ENCODE data around the gene PROS1.
"Not testable (repeated sequence)": the region's sequence is repeated elsewhere in the genome, so short reads cannot be mapped to it uniquely, and the experiment has no call there.

The PROS1 gene

DNA sequence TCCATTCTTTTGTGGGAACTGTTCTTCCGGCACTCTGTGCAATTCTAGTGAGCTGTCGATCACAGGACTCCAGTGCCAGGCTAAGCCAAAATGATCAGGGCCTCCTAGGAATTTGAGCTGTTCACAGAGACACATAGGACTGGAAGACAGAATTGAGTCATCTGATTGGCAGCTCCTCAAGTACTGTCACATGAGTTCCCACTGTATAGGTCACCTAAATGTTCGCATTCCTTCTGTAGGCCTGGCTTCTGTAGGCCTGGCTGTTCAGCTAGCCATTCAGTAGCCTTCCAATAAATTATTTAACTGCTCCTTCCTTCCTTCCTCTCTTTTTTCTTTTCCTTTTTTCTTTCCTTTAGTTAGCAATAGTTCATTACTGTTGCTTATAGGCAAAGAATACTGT is 4.3 kb downstream of the PROS1 start:
- no peak for DNase-seq (ENCODE audit: low read depth)

DNA sequence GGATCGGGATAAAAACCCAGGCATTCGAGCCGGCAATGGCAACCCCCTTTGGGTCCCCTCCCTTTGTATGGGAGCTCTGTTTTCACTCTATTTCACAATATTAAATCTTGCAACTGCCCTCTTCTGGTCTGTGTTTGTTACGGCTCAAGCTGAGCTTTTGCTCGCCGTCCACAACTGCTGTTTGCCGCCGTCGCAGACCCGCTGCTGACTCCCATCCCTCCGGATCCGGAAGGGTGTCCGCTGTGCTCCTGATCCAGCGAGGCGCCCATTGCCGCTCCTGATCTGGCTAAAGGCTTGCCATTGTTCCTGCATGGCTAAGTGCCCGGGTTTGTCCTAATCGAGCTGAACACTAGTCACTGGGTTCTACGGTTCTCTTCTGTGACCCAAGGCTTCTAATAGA is 8.6 kb downstream of the PROS1 start:
- DNase-seq (ENCODE audit: low read depth), result not testable (repeated sequence)

DNA sequence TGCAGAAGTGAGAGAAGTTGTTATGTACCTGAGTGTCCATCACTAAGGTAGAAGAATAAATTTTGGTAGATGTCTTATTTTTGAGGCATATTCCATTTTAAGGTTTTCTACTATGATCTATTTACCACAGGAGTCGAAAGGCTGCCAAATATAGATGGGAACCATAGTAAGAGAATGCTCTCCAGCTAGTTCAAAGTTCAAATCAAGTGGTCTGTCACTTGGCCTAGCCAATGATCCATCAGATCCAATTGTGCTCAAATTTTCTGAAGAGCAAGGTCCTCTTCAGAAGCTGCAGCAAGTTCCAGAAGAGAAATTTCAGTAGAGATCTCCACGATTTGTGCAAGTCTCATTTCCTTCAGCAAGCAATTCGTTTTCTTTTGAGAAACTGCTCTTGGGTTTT is 10.9 kb downstream of the PROS1 start:
- no peak for DNase-seq (ENCODE audit: low read depth)

DNA sequence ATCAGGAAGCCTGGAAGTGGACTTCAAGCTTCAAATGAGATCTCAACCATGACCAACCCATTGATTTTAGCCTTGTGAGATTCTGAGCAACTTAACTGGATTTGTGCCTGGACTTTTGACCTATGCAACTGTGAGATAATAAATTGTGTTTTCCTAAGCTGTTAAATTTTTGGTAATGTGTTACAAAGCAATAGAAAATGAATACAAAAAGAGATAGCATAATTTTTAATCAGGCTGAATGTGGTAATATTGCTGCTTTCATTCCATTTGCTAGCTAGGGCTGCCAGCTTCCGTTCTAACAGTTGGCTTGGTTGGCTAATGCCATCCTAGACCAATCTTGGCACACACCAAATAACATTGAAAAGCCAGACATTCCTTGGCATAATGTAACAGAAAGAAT is 12.2 kb downstream of the PROS1 start:
- DNase-seq (ENCODE audit: low read depth), result no peak

DNA sequence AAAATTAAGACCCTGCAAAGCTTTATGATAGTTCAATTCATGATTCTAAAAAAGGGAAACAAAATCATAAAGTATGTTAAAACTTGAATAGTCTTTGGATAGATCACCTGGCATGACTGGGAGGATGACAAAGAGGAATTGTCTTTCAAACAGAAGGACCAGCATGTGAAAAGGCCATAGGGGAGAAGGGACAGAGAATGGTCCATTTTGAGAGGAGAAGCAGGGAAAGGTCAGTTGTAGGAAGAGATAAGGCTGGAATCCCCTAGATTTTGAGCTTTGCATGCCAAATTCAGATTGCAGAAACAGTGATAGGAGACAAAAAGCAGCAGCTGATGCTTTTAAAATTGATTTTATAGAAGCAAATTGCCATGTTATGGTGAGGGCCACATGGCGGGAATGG is 12.7 kb downstream of the PROS1 start:
- DNase-seq (ENCODE audit: low read depth), result no peak

DNA sequence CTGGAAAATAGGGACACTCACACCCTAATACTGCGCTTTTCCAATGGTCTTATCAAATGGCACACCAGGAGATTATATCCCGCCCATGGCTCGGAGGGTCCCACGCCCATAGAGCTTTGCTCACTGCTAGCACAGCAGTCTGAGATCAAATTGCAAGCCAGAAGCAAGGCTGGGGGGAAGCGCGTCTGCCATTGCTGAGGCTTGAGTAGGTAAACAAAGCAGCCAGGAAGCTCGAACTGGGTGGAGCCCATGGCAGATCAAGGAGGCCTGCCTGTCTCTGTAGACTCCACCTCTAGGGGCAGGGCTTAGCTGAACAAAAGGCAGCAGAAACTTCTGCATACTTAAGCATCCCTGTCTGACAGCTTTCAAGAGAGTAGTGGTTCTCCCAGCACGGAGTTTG is 23.7 kb downstream of the PROS1 start:
- not testable (repeated sequence) for DNase-seq (ENCODE audit: low read depth)

DNA sequence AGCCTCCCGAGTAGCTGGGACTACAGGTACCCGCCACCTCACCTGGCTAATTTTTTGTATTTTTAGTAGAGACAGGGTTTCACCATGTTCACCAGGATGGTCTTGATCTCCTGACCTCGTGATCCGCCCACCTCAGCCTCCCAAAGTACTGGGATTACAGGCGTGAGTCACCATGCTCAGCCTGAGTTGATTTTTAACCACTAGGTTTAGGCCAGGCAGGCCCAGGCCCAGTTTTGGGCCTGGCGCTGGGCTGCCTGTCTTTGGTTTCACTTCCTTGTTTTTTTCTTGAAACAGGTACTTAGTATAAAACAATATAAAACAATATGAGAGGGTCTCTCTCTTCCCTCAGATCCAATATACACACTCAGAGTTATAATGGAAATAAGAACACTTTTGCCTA is 36.2 kb downstream of the PROS1 start:
- not testable (repeated sequence) for DNase-seq (ENCODE audit: low read depth)

DNA sequence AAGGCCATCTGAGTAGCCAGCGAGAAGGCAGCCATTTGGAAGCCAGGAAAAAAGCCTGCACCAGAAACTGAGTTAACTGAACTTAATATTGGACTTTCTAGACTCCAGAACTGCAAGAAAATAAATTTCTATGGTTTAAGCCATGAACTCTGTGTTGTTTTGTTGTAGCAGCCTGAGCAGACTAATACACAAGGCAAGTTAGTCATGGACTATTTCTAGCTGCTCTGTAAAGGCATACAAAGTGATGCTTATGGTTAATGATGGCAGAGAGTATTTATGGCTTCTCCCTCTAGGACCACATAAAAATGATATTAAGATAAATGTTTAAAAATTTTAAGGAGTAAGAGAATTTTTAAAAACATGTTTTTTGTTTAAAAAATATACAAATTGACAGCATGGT is 37.1 kb downstream of the PROS1 start:
- DNase-seq (ENCODE audit: low read depth), result no peak

DNA sequence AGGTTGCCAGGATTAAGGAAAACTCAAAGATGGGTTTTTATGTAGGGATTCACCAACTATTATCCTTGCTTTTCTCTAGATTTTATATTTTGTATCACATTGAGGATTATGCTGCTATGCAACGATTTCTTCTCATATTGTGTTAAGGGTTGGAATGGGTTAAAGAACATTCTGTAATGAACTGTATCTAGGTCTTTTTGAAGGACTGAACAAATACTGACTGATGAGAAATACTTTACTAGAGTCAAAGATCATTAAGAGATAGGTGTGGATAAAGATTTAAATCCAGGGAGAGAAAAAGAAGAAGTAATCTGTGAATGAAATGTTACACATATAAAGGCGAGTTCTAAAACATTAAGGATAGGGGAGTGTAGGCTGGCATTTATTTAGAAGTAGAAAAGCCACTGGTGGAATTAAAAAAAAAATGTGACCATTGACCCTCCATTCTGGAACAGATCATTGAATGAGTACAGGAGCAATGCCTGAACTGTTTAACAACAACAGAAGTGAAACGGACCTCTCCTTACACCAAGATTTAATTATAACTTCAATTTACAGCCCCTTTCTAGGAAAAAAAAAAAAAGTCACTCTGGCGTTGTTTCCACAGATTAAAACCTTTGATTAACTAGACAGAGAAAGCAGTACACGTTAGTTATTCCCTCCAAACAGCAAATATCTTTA is 39.2 kb downstream of the PROS1 start:
- DNase-seq (ENCODE audit: low read depth), result no peak

DNA sequence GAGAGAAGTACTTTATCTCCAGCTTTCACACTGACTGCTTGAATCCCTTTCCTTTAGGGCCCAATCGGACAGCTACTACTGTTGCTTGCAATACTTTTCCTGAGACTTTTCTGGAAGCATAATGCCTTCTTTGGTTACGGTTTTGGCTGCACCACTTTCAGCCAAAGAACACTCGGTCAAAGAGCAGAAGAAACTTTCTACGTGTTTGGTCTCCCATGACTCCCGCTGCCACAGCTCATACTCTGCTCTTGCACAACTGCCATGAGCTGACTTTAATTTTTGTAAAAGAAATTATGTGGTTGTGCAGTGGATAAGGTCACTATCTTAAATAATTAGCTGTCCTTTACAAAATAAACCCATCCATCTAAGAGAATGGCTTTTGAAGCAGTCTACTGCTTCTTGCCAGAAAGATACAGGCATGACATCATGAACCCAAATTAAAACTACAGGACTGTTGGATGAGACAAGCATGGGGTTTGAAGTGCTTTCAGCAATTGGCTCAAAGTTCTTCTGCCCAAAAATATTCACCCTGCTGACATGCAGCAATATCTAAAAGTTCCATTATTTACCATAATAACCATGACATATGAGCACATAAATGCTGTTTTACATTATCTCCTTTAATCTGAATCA is 42.0 kb downstream of the PROS1 start:
- no peak for DNase-seq (ENCODE audit: low read depth)

DNA sequence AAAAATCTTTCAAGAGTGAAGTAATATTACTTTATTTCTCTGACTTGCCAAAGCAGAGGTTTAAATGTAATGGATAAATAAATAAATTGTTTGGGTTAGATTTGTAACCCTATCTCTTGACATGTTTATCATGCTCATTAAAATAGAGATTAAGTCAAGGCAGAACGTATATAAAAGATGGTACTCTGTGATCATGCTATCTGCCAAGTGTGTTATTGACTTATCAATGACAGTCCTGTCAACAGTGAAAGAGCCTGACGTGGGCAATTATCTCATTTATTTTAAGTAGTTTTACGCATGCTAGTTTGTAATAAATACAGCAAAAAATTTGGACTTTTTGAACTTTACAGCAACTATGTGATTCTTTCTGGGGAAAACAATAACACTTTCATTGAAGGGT is 43.7 kb downstream of the PROS1 start:
- no peak for DNase-seq (ENCODE audit: low read depth)

DNA sequence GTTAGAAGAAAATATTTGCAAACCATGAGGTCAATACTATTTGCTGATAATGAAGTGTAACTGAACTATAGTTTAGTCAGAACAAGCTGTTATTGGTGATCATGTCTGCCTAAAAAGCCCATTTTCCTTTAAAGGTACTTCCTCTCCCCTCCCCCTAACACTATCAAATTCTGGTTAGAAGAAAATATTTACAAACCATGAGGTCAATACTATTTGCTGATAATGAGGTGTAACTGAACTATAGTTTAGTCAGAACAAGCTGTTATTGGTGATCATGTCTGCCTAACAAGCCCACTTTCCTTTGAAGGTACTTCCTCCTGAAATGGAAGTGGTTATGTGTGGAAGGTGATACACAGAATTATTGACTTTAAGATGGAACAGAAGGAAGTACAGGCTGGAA is 46.9 kb downstream of the PROS1 start:
- DNase-seq (ENCODE audit: low read depth), result no peak

DNA sequence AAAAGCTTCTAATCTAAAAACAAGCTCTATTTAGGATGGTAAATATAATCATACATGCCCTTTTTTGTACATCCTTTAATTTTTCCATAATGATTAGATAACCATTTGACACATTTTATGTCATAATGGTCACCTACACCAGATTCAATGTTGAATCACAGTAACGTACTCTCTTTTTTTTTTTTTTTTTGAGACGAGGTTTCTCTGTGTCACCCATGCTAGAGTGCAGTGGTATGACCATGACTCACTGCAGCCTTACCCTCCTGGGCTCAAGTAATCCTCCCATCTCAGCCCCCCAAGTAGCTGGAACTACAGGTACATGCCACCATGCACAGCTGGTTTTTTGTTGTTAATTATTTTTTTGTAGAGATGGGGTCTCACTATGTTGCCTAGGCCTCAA is 49.2 kb downstream of the PROS1 start:
- no peak for DNase-seq (ENCODE audit: low read depth)

DNA sequence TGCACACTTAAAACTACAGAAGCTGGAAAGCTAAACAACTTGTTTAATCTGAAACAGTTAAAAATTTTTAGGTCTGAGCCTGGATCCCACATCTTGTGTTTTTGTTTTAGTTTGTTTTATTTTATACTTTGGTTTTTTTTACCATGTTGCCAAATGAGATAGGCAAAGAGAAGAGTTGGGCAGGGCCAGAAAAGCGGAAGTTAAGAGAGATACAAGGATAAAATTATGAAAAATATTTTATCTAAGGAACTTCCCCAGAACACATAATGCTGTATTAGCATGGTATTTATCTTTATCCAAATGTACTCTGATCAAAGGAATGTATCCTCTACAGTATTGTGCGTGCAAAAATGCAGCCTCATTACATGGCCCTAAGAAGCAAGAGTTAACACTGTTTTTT is 50.7 kb downstream of the PROS1 start:
- no peak for DNase-seq (ENCODE audit: low read depth)

DNA sequence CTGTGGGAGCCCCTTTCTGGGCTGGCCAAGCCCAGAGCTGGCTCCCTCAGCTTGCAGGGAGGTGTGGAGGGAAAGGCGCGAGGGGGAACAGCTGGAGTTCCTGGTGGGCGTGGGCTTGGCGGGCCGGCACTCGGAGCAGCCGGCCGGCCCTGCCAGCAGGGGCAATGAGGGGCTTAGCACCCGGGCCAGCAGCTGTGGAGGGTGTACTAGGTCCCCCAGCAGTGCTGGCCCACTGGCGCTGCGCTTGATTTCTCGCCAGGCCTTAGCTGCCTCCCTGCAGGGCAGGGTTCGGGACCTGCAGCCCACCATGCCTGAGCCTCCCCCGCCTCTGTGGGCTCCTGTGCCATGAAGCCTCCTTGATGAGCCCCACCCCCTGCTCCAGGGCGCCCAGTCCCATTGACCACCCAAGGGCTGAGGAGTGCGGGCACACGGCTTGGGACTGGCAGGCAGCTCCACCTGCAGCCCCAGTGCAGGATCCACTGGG is 56.1 kb downstream of the PROS1 start:
- DNase-seq (ENCODE audit: low read depth), result not testable (repeated sequence)

DNA sequence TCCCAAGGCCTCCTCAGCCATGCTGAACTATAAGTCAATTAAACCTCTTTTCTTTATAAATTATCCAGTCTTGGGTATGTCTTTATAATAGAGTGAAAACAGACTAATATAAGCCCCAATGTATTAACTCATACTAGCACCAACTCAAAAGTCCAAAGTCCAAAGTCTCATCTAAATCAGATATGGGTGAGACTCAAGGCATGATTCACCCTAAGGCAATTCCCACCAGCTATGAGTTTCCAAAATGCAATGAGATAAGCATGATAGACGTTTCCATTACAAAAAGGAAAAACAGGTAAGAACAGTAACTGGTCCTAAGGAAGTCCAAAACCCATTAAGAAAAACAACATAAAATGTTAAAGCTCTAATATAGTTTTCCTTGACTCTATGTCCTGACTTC is 60.1 kb downstream of the PROS1 start:
- DNase-seq (ENCODE audit: low read depth), result not testable (repeated sequence)

DNA sequence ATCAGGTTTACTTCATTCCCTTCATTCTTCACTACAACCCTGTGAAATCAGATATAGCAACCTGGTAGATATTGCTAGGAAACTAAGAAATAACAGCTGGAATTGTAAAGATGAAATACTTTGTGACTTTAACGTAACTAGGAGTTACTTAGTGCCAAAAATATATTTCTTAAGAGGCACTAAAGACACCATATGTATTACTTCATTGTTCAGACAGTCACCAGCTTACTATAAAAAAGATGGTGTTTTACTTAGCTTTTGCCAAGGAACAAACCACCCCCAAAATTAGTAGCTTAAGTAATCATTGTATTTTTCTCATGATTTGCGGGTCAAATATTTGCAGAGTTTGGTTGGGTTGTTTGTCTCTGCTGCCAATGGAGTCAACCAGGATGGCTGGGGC is 62.5 kb downstream of the PROS1 start:
- no peak for DNase-seq (ENCODE audit: low read depth)

DNA sequence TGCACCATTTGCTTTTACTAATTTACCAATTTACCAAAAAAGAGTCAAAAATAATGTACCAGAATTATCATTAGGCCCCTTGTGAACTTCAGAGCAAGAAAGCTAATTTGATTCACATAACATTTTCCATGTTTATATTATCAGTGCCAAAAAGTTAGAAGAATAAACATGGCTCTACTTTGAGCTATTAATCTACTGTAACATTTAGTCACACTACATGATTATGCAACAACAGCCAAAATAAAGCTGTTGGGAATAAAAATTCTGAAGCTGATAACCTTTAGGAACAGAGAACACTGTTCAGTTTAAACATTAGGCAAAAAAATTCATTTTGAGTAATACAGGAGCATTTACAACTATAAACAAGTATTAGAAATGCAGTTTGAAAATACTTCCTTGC is 63.6 kb downstream of the PROS1 start:
- DNase-seq (ENCODE audit: low read depth), result no peak

DNA sequence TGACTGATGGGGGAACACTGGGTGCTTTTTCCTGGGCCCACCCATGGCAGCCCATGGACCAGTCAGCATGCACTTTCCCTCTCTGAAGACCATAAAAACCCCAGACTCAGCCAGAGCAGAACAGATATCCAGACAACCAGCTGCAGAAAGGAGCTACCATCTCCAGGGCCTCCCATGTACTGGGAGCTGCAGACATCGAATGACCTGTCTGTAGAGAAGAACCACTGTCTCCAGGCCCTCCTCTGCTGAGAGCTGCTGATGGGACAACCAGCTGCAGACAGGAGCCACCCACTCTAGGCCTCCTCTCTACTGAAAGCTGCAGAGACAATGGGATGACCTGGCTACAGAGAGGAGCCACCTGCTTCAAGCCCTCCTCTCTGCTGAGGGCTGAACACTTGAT is 66.6 kb downstream of the PROS1 start:
- DNase-seq (ENCODE audit: low read depth), result no peak

DNA sequence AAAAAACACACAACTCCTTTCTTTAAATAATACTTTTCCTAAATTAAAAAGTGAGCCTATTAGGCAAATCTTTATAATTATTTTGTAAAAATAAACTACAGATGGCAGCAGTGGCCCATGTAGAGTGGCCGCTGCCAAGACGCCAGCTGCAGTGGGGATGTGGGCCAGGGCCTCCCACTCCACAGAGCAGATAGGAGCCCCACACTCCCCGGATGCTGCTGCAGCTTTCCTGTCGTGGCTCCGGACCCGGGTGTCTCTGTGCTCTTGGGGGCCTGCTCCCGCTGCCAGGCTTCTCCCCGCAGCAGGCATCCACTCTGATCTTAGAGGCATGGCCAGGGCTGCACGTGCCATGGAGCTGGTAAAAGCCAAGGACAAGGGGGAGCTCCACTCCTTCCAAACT is 67.5 kb downstream of the PROS1 start:
- DNase-seq (ENCODE audit: low read depth), result no peak

DNA sequence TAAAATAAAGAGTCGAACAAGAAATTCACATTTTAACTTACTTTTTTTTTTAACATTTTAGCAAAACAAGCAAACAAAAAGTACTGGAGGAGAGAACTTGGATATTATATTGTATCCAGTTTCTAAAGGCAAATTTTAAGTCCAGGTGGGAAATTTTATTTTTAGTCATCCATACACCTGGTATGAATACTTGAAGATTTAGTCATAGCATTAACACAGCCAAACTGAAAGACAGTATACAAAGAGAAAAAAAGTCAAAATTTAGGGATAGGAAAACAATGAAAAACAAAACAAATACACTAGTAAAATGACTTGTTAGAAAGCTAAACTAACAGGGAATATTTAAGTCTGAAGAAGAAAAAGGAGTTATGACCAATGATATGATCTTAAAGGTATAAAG is 69.1 kb downstream of the PROS1 start:
- no peak for DNase-seq (ENCODE audit: low read depth)

DNA sequence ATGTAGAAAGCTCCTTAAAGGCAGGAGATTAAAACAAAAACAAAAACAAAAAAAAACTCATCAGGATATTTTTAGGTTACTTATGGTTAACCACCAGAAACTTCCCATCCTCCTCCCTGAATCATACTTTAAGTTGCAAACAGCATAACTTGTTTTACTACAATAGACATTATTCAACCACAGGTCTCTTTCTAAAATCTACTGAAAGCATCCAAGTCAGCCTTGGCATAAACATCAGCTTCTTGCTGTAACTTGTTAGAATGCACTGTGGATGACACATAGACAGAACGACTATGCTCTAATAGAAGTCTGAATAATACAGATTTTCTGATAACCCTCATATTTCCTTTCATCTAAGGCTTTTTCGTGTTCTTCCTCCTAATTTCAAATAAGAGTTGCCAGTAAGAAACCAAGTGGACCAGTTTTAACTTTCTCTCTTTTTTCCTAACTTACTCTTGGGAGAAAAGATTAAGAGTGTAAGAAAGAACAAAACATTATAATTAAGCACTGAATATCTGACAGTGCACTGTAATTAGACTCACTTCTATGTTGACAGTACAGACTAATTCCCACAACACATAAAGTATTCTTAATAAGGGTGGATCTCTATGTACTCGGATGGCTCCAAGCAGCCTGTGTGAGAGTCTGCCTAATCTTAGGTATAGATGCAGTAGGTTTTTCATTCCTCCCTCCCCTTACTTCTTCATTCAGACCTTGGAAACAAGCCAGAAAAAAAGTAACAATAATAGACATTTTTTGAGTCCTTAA is 95.3 kb downstream of the PROS1 start:
- DNase-seq (ENCODE audit: low read depth), result not testable (repeated sequence)

DNA sequence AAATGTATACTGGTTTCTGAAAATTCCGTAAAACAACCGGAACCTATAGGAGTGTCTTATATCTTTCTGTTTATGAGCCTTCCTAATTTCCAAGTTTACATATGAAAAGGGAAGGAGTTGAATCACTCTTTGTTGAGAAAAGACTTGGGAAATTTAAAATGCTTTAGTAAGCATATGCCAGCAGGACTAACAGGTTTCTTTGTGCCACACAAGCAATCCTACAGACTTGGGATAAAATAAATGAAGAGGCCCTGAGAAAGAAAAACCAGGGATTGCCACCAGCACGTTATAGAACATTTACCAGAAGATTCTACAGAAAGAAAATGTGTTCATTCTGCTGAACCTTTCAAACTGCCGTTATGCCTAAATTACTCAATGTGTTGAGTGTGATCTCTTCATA is 96.3 kb downstream of the PROS1 start:
- DNase-seq (ENCODE audit: low read depth), result not testable (repeated sequence)
